HCT116 (cell line): ENCODE data around the gene RRAD.

Source experiments
- POLR2A ChIP-seq: IDR thresholded peaks from 2 replicates; pipeline ENCODE4 v1.7.0; 2011; ENCODE audit warnings: borderline replicate concordance; ENCODE audit not compliant: insufficient read depth, insufficient read length; ENCODE audit errors: extremely low read depth
- SRF ChIP-seq: IDR thresholded peaks from 2 replicates; pipeline ENCODE4 v1.6.1; 2012; ENCODE audit warnings: low read depth
- TF ChIP-seq, protein P1 (sequence below): IDR thresholded peaks from 2 replicates; pipeline ENCODE4 v1.6.1; 2011; ENCODE audit warnings: mild to moderate bottlenecking, low read length, moderate library complexity; ENCODE audit not compliant: insufficient replicate concordance; ENCODE audit errors: extremely low read depth
- TF ChIP-seq, protein P2 (sequence below), 3 experiments: fragments of 200-600 bp in 1 of 3; sonication (generic) in 1 of 3; IDR thresholded peaks in 2 of 3; conservative IDR thresholded peaks in 1 of 3; 2 replicates each; pipeline ENCODE4 v1.5.1; 2012 to 2017; ENCODE audit warnings: low read depth in 2 of 3, low read length in 2 of 3, antibody characterized with exemption in 1 of 3, borderline replicate concordance in 1 of 3, control low read depth in 1 of 3, mild to moderate bottlenecking in 1 of 3, mixed read lengths in 1 of 3, mixed run types in 1 of 3, moderate library complexity in 1 of 3; ENCODE audit not compliant: insufficient read depth in 1 of 3
- TF ChIP-seq, protein P3 (sequence below): IDR thresholded peaks from 2 replicates; pipeline ENCODE4 v1.6.1; 2012

DNA sequence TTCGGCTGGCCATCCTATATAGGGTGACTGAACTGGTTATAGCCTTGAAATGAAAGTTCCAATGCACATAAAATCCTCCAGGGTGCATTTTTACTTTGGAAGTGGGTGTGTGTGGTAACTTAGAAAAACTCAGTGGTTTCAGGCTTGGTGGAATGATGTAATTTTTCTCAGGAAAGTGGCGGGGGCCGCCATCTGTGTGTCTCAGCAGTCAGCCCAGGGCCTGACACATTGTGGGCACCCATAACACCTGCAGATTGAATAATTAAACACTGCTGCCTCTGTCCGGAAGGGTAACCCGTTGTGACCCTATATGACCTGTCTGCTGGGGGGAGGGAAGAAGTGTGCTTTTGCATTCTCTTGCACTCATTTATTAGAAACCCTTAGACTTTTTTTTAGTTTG, 47.3 kb downstream of the RRAD start:
- no peak for TF ChIP-seq POLR2A
- TF ChIP-seq, protein P1, sequence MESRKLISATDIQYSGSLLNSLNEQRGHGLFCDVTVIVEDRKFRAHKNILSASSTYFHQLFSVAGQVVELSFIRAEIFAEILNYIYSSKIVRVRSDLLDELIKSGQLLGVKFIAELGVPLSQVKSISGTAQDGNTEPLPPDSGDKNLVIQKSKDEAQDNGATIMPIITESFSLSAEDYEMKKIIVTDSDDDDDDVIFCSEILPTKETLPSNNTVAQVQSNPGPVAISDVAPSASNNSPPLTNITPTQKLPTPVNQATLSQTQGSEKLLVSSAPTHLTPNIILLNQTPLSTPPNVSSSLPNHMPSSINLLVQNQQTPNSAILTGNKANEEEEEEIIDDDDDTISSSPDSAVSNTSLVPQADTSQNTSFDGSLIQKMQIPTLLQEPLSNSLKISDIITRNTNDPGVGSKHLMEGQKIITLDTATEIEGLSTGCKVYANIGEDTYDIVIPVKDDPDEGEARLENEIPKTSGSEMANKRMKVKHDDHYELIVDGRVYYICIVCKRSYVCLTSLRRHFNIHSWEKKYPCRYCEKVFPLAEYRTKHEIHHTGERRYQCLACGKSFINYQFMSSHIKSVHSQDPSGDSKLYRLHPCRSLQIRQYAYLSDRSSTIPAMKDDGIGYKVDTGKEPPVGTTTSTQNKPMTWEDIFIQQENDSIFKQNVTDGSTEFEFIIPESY: no peak
- TF ChIP-seq, protein P2, sequence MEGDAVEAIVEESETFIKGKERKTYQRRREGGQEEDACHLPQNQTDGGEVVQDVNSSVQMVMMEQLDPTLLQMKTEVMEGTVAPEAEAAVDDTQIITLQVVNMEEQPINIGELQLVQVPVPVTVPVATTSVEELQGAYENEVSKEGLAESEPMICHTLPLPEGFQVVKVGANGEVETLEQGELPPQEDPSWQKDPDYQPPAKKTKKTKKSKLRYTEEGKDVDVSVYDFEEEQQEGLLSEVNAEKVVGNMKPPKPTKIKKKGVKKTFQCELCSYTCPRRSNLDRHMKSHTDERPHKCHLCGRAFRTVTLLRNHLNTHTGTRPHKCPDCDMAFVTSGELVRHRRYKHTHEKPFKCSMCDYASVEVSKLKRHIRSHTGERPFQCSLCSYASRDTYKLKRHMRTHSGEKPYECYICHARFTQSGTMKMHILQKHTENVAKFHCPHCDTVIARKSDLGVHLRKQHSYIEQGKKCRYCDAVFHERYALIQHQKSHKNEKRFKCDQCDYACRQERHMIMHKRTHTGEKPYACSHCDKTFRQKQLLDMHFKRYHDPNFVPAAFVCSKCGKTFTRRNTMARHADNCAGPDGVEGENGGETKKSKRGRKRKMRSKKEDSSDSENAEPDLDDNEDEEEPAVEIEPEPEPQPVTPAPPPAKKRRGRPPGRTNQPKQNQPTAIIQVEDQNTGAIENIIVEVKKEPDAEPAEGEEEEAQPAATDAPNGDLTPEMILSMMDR (IDR thresholded peaks at IDR 0.05 in 2 of 3, conservative IDR thresholded peaks at IDR 0.05 in 1 of 3; ENCODE audit: borderline replicate concordance in 1 of 3, insufficient read depth in 1 of 3, low read depth in 2 of 3, low read length in 2 of 3): no peak
- TF ChIP-seq, protein P3, sequence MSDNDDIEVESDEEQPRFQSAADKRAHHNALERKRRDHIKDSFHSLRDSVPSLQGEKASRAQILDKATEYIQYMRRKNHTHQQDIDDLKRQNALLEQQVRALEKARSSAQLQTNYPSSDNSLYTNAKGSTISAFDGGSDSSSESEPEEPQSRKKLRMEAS: no peak
- no peak for TF ChIP-seq SRF
